GM19438 (cell line): Measurements from ENCODE around the gene RNF43.
"Not testable (repeated sequence)": the region's sequence is repeated elsewhere in the genome, so short reads cannot be mapped to it uniquely, and the experiment has no call there.

Experiments
- ATAC-seq: cut with Tn5 transposase; IDR thresholded peaks from one replicate; pipeline ENCODE4 v1.9.1; 2021; ENCODE audit warnings: low read depth; ENCODE audit not compliant: unreplicated experiment

RNF43 gene

GRCh38 chr17:58410714-58411407 is 6.5 kb downstream of the RNF43 start:
- no peak for ATAC-seq

GRCh38 chr17:58409432-58409831 is 7.9 kb downstream of the RNF43 start:
- ATAC-seq: no peak

GRCh38 chr17:58403311-58403710 is 14.0 kb downstream of the RNF43 start:
- no peak for ATAC-seq

- ATAC-seq: no peak
Measured at GRCh38 chr17:58402679-58403078, 14.7 kb downstream of the RNF43 start.

- no peak for ATAC-seq
Measured at GRCh38 chr17:58402047-58402446, 15.3 kb downstream of the RNF43 start.

GRCh38 chr17:58401287-58401686 is 16.0 kb downstream of the RNF43 start:
- ATAC-seq: no peak

GRCh38 chr17:58400826-58401225 is 16.5 kb downstream of the RNF43 start:
- no peak for ATAC-seq

GRCh38 chr17:58399974-58400373 is 17.4 kb downstream of the RNF43 start:
- ATAC-seq: no peak

GRCh38 chr17:58398574-58399266 is 18.6 kb downstream of the RNF43 start:
- ATAC-seq: no peak

GRCh38 chr17:58397421-58397820 is 19.9 kb downstream of the RNF43 start:
- ATAC-seq: not testable (repeated sequence)

- ATAC-seq: no peak
Measured at GRCh38 chr17:58396173-58396572, 21.2 kb downstream of the RNF43 start.

- no peak for ATAC-seq
Measured at GRCh38 chr17:58394534-58395223, 22.7 kb downstream of the RNF43 start.

GRCh38 chr17:58391302-58391984 is 25.9 kb downstream of the RNF43 start:
- no peak for ATAC-seq

GRCh38 chr17:58390884-58391283 is 26.4 kb downstream of the RNF43 start:
- ATAC-seq: no peak

- no peak for ATAC-seq
Measured at GRCh38 chr17:58388302-58389190, 28.8 kb downstream of the RNF43 start.

GRCh38 chr17:58387834-58388233 is 29.5 kb downstream of the RNF43 start:
- no peak for ATAC-seq

GRCh38 chr17:58386708-58387107 is 30.6 kb downstream of the RNF43 start:
- no peak for ATAC-seq

- ATAC-seq: no peak
Measured at GRCh38 chr17:58385359-58385899, 31.9 kb downstream of the RNF43 start.

- no peak for ATAC-seq
Measured at GRCh38 chr17:58384897-58385296, 32.4 kb downstream of the RNF43 start.
